IMR-90 (cell line): Measurements from ENCODE around the gene SCCPDH. TPM values are rescaled to one million over a fixed set of nuclear protein-coding genes. Genes with fewer than 3 reads are reported as not detected.

Source experiments
- ATAC-seq: fragments of 200-7000 bp; cut with Tn5 transposase; 2 replicates; pipeline ENCODE4 v1.9.1; 2020; ENCODE audit warnings: low read depth, mild to moderate bottlenecking, moderate library complexity
- BruUV-seq: library from RNA; stranded (reverse); fragments of 400-500 nt; replicated peaks from 2 replicates; lab custom pipeline; 2021; lab: Mats Ljungman, UMichigan
- CTCF ChIA-PET: fragments of 300-600 bp; formaldehyde crosslinking; extraction: SDS; loops from one replicate; lab custom pipeline; 2021; ENCODE audit warnings: antibody characterized with exemption; lab: Yijun Ruan, JAX
- POLR2A ChIA-PET: fragments of 300-600 bp; sonication (Branson Sonifier 250); formaldehyde crosslinking; loops from one replicate; lab custom pipeline; 2022; ENCODE audit warnings: antibody characterized with exemption; ENCODE audit not compliant: unreplicated experiment; lab: Charles Lee
- DNase-seq: peaks from one replicate; pipeline ENCODE4 v3.0.0; 2013
- H2AFZ ChIP-seq: replicated peaks from 2 replicates; pipeline ENCODE3; 2013; ENCODE audit warnings: low read length, mild to moderate bottlenecking; ENCODE audit not compliant: poor library complexity
- H2AK5ac ChIP-seq: 2 replicates; pipeline ENCODE4 v1.6.1; 2013; ENCODE audit warnings: low read depth, low read length, inconsistent platforms
- H2AK9ac ChIP-seq: replicated peaks from 2 replicates; pipeline ENCODE3; 2013; ENCODE audit warnings: mild to moderate bottlenecking, low read depth, low read length, moderate library complexity; ENCODE audit not compliant: poor library complexity
- H2BK120ac ChIP-seq: 2 replicates; pipeline ENCODE4 v1.6.1; 2013; ENCODE audit warnings: low read depth, low read length, inconsistent platforms
- H2BK15ac ChIP-seq: 3 replicates; pipeline ENCODE4 v1.6.1; 2013; ENCODE audit warnings: low read depth, low read length, inconsistent platforms
- H2BK20ac ChIP-seq: 2 replicates; pipeline ENCODE4 v1.6.1; 2013; ENCODE audit warnings: low read depth, mild to moderate bottlenecking, inconsistent platforms, low read length, moderate library complexity
- H2BK5ac ChIP-seq: 2 replicates; pipeline ENCODE4 v1.6.1; 2013; ENCODE audit warnings: mild to moderate bottlenecking, low read depth, low read length, inconsistent platforms; ENCODE audit not compliant: poor library complexity, severe bottlenecking
- H3K14ac ChIP-seq: replicated peaks from 2 replicates; pipeline ENCODE4 v1.6.1; 2013; ENCODE audit warnings: low read depth, low read length, inconsistent platforms
- H3K18ac ChIP-seq: 2 replicates; pipeline ENCODE4 v1.6.1; 2013; ENCODE audit warnings: low read depth, low read length, control low read depth
- H3K23ac ChIP-seq: 2 replicates; pipeline ENCODE4 v1.6.1; 2013; ENCODE audit warnings: low read depth, low read length, inconsistent platforms
- H3K27ac ChIP-seq: 2 replicates; pipeline ENCODE4 v1.5.1; 2013; ENCODE audit warnings: mild to moderate bottlenecking, control low read depth, low read length; ENCODE audit not compliant: insufficient read depth
- H3K27me3 ChIP-seq: 2 replicates; pipeline ENCODE4 v1.6.1; 2013; ENCODE audit warnings: low read length; ENCODE audit not compliant: control insufficient read depth, insufficient read depth
- H3K36me3 ChIP-seq: 2 replicates; pipeline ENCODE4 v1.6.1; 2013; ENCODE audit warnings: low read length, mixed read lengths; ENCODE audit not compliant: control insufficient read depth, insufficient read depth
- H3K4ac ChIP-seq: 2 replicates; pipeline ENCODE4 v1.6.1; 2013; ENCODE audit warnings: low read depth, low read length, inconsistent platforms
- H3K4me1 ChIP-seq: 2 replicates; pipeline ENCODE4 v1.6.1; 2013; ENCODE audit warnings: low read length, mixed read lengths; ENCODE audit not compliant: control insufficient read depth, insufficient read depth
- H3K4me2 ChIP-seq: 2 replicates; pipeline ENCODE4 v1.6.1; 2013; ENCODE audit warnings: low read depth, mild to moderate bottlenecking, control low read depth, low read length, moderate library complexity
- H3K4me3 ChIP-seq: 2 replicates; pipeline ENCODE4 v1.5.1; 2013; ENCODE audit warnings: low read depth, mild to moderate bottlenecking, control low read depth, low read length, moderate library complexity; ENCODE audit not compliant: insufficient read depth
- H3K56ac ChIP-seq: 2 replicates; pipeline ENCODE4 v1.6.1; 2013; ENCODE audit warnings: low read length, inconsistent platforms; ENCODE audit not compliant: insufficient read depth; ENCODE audit errors: extremely low read depth
- H3K79me1 ChIP-seq, 2 experiments: 2 replicates each; pipeline ENCODE4 v1.6.1; 2013; ENCODE audit warnings: low read length in 2 of 2, inconsistent platforms in 1 of 2, low read depth in 1 of 2
- H3K9ac ChIP-seq: 2 replicates; pipeline ENCODE4 v1.6.1; 2013; ENCODE audit warnings: low read depth, low read length, control low read depth
- H3K9me1 ChIP-seq: 2 replicates; pipeline ENCODE4 v1.6.1; 2013; ENCODE audit warnings: low read length, inconsistent platforms; ENCODE audit not compliant: insufficient read depth
- H3K9me3 ChIP-seq: 2 replicates; pipeline ENCODE4 v1.6.1; 2013; ENCODE audit warnings: low read length; ENCODE audit not compliant: control insufficient read depth, insufficient read depth
- H4K20me1 ChIP-seq: 2 replicates; pipeline ENCODE4 v1.6.1; 2013; ENCODE audit warnings: low read length, inconsistent platforms; ENCODE audit not compliant: insufficient read depth
- H4K5ac ChIP-seq: 2 replicates; pipeline ENCODE4 v1.6.1; 2013; ENCODE audit warnings: mild to moderate bottlenecking, low read depth, low read length, control low read depth
- H4K8ac ChIP-seq, 2 experiments: 2 replicates each; pipeline ENCODE4 v1.6.1; 2013; ENCODE audit warnings: low read depth in 2 of 2, low read length in 2 of 2, control low read depth in 1 of 2, inconsistent platforms in 1 of 2
- H4K91ac ChIP-seq: 2 replicates; pipeline ENCODE4 v1.6.1; 2013; ENCODE audit warnings: low read depth, low read length, inconsistent platforms; ENCODE audit not compliant: insufficient read depth
- BHLHE40 ChIP-seq: fragments of 150-350 bp; IDR thresholded peaks from 2 replicates; pipeline ENCODE4 v1.6.1; 2016; ENCODE audit warnings: mild to moderate bottlenecking, low read depth, low read length
- CEBPB ChIP-seq: IDR thresholded peaks from 2 replicates; pipeline ENCODE4 v1.6.1; 2012; ENCODE audit warnings: low read depth, low read length, improper control_type of control experiment
- CHD1 ChIP-seq: IDR thresholded peaks from 2 replicates; pipeline ENCODE4 v1.6.1; 2012; ENCODE audit warnings: low read depth, low read length, improper control_type of control experiment
- FOS ChIP-seq: fragments of 150-350 bp; IDR thresholded peaks from 2 replicates; pipeline ENCODE4 v1.6.1; 2016; ENCODE audit warnings: low read depth, low read length
- MAFK ChIP-seq: IDR thresholded peaks from 2 replicates; pipeline ENCODE4 v1.6.1; 2012; ENCODE audit warnings: low read depth, low read length, improper control_type of control experiment
- MAZ ChIP-seq: IDR thresholded peaks from 2 replicates; pipeline ENCODE4 v1.6.1; 2012; ENCODE audit warnings: low read depth, mild to moderate bottlenecking, low read length, improper control_type of control experiment, moderate library complexity, borderline replicate concordance
- MXI1 ChIP-seq: IDR thresholded peaks from 2 replicates; pipeline ENCODE4 v1.6.1; 2012; ENCODE audit warnings: low read depth, mild to moderate bottlenecking, low read length, moderate library complexity, borderline replicate concordance
- NFE2L2 ChIP-seq: fragments of 150-350 bp; IDR thresholded peaks from 2 replicates; pipeline ENCODE4 v1.6.1; 2016; ENCODE audit warnings: low read depth, mild to moderate bottlenecking, low read length
- RAD21 ChIP-seq: IDR thresholded peaks from 2 replicates; pipeline ENCODE4 v1.6.1; 2012; ENCODE audit warnings: low read length, improper control_type of control experiment
- RCOR1 ChIP-seq: IDR thresholded peaks from 2 replicates; pipeline ENCODE4 v1.6.1; 2012; ENCODE audit warnings: mild to moderate bottlenecking, low read length, improper control_type of control experiment; ENCODE audit not compliant: insufficient replicate concordance
- RFX5 ChIP-seq: IDR thresholded peaks from 2 replicates; pipeline ENCODE4 v1.8.0; 2012; ENCODE audit warnings: low read depth, mild to moderate bottlenecking, low read length, moderate library complexity
- SMC3 ChIP-seq: fragments of 150-350 bp; IDR thresholded peaks from 2 replicates; pipeline ENCODE4 v1.6.1; 2016; ENCODE audit warnings: low read depth, mild to moderate bottlenecking, antibody characterized with exemption, low read length, moderate library complexity
- WGBS, 2 experiments: methylation state at CpG; one replicate each; pipeline versions ENCODE4 v1.1.5 to v1.1.7; 2013; ENCODE audit warnings: missing lambda C conversion rate in 2 of 2; ENCODE audit not compliant: insufficient read length in 1 of 2; ENCODE audit errors: extremely low coverage in 2 of 2; 5-methylcytosine and 5-hydroxymethylcytosine counted together
- dilution Hi-C: fragments of 300-500 bp; cut with HindIII; formaldehyde crosslinking; loops from one replicate; pipeline ENCODE4 v1.14.3; 2018; ENCODE audit warnings: low sequenced_read_pairs; ENCODE audit not compliant: unreplicated experiment
- in situ Hi-C: fragments of 300-500 bp; cut with MboI; formaldehyde crosslinking; loops from 3 replicates; pipeline ENCODE4 v1.14.3; 2019; ENCODE audit warnings: low sequenced_read_pairs, inconsistent platforms, mixed read lengths
- intact Hi-C: fragments of 100-400 bp; cut with micrococcal nuclease; formaldehyde crosslinking; loops from 2 replicates; pipeline ENCODE4 v1.10.0; 2022
- polyA plus RNA-seq, 3 experiments: library from polyadenylated mRNA; depleted of rRNA; stranded (reverse); fragments of >200 nt; gene quantifications; 2 replicates each; pipeline ENCODE4 v1.2.3, GENCODE V29; 2012; ENCODE audit warnings: low replicate concordance in 1 of 3
- total RNA-seq: library from RNA; depleted of rRNA; stranded (reverse); fragments of >200 nt; gene quantifications from 2 replicates; pipeline ENCODE4 v1.2.3, GENCODE V29; 2012
- TF ChIP-seq, protein P1 (sequence below): fragments of 150-350 bp; IDR thresholded peaks from 2 replicates; pipeline ENCODE4 v1.6.1; 2017; ENCODE audit warnings: mild to moderate bottlenecking, antibody characterized with exemption, low read length, low read depth
- TF ChIP-seq, protein P2 (sequence below): fragments of 150-350 bp; IDR thresholded peaks from 2 replicates; pipeline ENCODE4 v1.6.1; 2016; ENCODE audit warnings: low read depth, mild to moderate bottlenecking, low read length, moderate library complexity, borderline replicate concordance
- TF ChIP-seq, protein P3 (sequence below): conservative IDR thresholded peaks from 2 replicates; pipeline ENCODE4 v1.5.1; 2012; ENCODE audit warnings: mild to moderate bottlenecking, low read depth, low read length, improper control_type of control experiment

The SCCPDH gene
- total and polyA plus RNA-seq, 2 of the 4 experiments (the other 2 are of a cell fraction): 26.9 to 37.8 TPM

DNA sequence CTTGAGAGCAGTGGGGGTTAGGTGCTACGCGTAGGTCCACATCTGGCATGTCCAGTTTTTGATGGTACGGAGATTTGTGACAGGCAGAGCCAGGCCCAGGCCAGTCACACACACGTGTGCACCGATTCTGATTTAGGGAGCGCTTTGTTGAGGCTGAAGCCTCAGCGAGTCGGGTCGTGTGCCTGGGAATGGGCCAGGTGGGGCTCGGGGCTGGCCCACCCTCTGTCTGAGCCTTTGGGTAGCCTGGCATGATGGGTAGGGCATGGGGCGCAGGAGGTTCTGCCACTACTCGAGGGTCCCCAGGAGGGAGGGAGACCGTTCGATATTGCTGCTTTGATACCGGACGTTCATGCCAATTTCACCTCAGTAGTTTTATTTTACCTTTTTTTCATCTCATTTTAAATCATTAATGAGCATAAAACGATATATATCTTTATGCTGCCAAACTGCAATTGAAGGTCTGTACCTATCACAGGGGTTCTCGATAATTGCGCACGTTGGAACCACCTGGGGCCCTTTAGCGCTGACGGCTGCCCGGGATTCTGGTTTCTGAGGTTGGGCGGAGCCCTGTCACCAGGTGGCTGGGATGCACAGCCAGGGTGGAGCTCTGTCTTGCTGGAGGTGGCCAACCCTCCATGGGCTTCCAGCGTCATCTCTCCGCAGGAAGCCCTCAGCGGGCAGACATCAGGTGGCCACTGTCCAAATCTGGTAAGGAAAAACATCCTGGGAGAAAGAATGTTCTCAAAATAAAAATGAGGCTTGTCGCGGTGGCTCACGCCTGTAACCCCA, 71.9 kb downstream of the SCCPDH start:
- Histone ChIP-seq H3K27ac (no peak overlapping the region), H2AK9ac (no peak overlapping the region), H2AK5ac (no peak overlapping the region), H2BK15ac (no peak overlapping the region), H3K4me2 (no peak overlapping the region), H4K8ac (no peak overlapping the region), H3K9ac (no peak overlapping the region), H3K36me3 (no peaks in the 10 kb centered on the region), H2BK120ac (no peak overlapping the region), H3K56ac (no peak overlapping the region), H4K20me1 (no peaks in the 10 kb centered on the region), H3K14ac (no peak overlapping the region), H3K9me3 (no peaks in the 10 kb centered on the region), H3K9me1 (peaks cover 6% of the 10 kb centered on the region; the same call in 1 of the 2 replicates), H2AFZ (no peak overlapping the region), H3K4me3 (no peak overlapping the region), H2BK5ac (no peak overlapping the region), H3K4ac (no peak overlapping the region), H3K79me1 (no peaks in the 10 kb centered on the region), H3K27me3 (peaks cover 22% of the 10 kb centered on the region; the same call in 1 of the 2 replicates), H4K5ac (no peak overlapping the region), H2BK20ac (no peak overlapping the region), H3K18ac (no peak overlapping the region), H4K91ac (no peak overlapping the region), H3K4me1 (peaks cover 6% of the 10 kb centered on the region; the same call in 1 of the 2 replicates), H3K23ac (no peak overlapping the region)
- BruUV-seq: no TSS peak
- in situ Hi-C loops: no loop called here
- ATAC-seq (no peak), DNase-seq (no peak)
- intact Hi-C loops: no loop called here
- ChIA-PET POLR2A (no interaction called here), CTCF (no interaction called here)
- WGBS, 2 experiments: 95% methylated on average over 7 of the region's 30 CpGs; no CpG with 5 or more reads in 1 of the 2 experiments
- dilution Hi-C loops: no loop called here
- TF ChIP-seq CHD1 (no peak), CEBPB (no peak), MAZ (no peak), SMC3 (no peak), RFX5 (no peak), MXI1 (no peak), RAD21 (no peak), RCOR1 (no peak), NFE2L2 (no peak), FOS (no peak), BHLHE40 (no peak), MAFK (no peak)
- TF ChIP-seq, protein P1, sequence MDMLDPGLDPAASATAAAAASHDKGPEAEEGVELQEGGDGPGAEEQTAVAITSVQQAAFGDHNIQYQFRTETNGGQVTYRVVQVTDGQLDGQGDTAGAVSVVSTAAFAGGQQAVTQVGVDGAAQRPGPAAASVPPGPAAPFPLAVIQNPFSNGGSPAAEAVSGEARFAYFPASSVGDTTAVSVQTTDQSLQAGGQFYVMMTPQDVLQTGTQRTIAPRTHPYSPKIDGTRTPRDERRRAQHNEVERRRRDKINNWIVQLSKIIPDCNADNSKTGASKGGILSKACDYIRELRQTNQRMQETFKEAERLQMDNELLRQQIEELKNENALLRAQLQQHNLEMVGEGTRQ: no peak
- TF ChIP-seq, protein P2, sequence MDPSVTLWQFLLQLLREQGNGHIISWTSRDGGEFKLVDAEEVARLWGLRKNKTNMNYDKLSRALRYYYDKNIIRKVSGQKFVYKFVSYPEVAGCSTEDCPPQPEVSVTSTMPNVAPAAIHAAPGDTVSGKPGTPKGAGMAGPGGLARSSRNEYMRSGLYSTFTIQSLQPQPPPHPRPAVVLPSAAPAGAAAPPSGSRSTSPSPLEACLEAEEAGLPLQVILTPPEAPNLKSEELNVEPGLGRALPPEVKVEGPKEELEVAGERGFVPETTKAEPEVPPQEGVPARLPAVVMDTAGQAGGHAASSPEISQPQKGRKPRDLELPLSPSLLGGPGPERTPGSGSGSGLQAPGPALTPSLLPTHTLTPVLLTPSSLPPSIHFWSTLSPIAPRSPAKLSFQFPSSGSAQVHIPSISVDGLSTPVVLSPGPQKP: no peak
- TF ChIP-seq, protein P3, sequence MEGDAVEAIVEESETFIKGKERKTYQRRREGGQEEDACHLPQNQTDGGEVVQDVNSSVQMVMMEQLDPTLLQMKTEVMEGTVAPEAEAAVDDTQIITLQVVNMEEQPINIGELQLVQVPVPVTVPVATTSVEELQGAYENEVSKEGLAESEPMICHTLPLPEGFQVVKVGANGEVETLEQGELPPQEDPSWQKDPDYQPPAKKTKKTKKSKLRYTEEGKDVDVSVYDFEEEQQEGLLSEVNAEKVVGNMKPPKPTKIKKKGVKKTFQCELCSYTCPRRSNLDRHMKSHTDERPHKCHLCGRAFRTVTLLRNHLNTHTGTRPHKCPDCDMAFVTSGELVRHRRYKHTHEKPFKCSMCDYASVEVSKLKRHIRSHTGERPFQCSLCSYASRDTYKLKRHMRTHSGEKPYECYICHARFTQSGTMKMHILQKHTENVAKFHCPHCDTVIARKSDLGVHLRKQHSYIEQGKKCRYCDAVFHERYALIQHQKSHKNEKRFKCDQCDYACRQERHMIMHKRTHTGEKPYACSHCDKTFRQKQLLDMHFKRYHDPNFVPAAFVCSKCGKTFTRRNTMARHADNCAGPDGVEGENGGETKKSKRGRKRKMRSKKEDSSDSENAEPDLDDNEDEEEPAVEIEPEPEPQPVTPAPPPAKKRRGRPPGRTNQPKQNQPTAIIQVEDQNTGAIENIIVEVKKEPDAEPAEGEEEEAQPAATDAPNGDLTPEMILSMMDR: no peak
